K562 (cell line): Measurements from ENCODE around the gene CYB5R3. TPM values are rescaled to one million over a fixed set of nuclear protein-coding genes. Genes with fewer than 3 reads are reported as not detected.

Experiments
- ATAC-seq: fragments of 200-7000 bp; cut with Tn5 transposase; 3 replicates; pipeline ENCODE4 v1.9.1; 2020; ENCODE audit warnings: moderate library complexity
- BruUV-seq: library from RNA; stranded (reverse); fragments of 400-500 nt; replicated peaks from 2 replicates; lab custom pipeline; 2021; lab: Mats Ljungman, UMichigan
- CTCF ChIA-PET: fragments of 300-600 bp; formaldehyde crosslinking; extraction: SDS; loops from one replicate; lab custom pipeline; 2021; ENCODE audit warnings: low intra/inter-chr PET ratio; lab: Yijun Ruan, JAX
- POLR2A ChIA-PET: fragments of 300-600, 350-650 bp; sonication (Branson Sonifier 250); formaldehyde crosslinking; extraction: SDS; loops from one replicate; lab custom pipeline; 2021; ENCODE audit warnings: antibody characterized with exemption, inconsistent platforms; lab: Yijun Ruan, JAX
- DNase-seq, 4 experiments: peaks; one replicate each; pipeline versions ENCODE4 v3.0.0 to v3.0.0-alpha.2; 2011 to 2018; ENCODE audit warnings: low spot score in 3 of 4, mixed read lengths in 3 of 4; ENCODE audit errors: extremely low read depth in 1 of 4
- FAIRE-seq: peaks from 2 replicates; lab custom pipeline; 2011; peaks lifted over from hg19 to GRCh38; lab: Jason Lieb, UNC
- H2AFZ ChIP-seq: 2 replicates; pipeline ENCODE4 v1.6.0; 2011; ENCODE audit warnings: low read depth, low read length, control low read depth, inconsistent platforms
- H3K27ac ChIP-seq: fragments of 200-600 bp; 3 replicates; pipeline ENCODE4 v1.8.0; 2011; ENCODE audit warnings: low read depth, mild to moderate bottlenecking, control low read depth, inconsistent platforms, low read length, moderate library complexity, mixed read lengths; ENCODE audit errors: extremely low read depth
- H3K27me3 ChIP-seq, 2 experiments: fragments of 300-600 bp in 1 of 2; 2 replicates in 1 of 2; 3 replicates in 1 of 2; pipeline versions ENCODE4 v1.6.0 to v1.8.0; 2011; ENCODE audit warnings: inconsistent platforms in 2 of 2, low read length in 2 of 2, mild to moderate bottlenecking in 1 of 2, mixed read lengths in 1 of 2, moderate library complexity in 1 of 2; ENCODE audit not compliant: control insufficient read depth in 2 of 2, insufficient read depth in 2 of 2
- H3K36me3 ChIP-seq: fragments of 300-600 bp; 3 replicates; pipeline ENCODE4 v1.8.0; 2011; ENCODE audit warnings: mild to moderate bottlenecking, low read length, inconsistent platforms; ENCODE audit not compliant: control insufficient read depth, insufficient read depth
- H3K4me1 ChIP-seq, 2 experiments: fragments of 200-600 bp in 1 of 2; replicated peaks in 1 of 2; 2 replicates in 1 of 2; 3 replicates in 1 of 2; pipeline versions ENCODE4 v1.5.1 to v1.8.0; 2011; ENCODE audit warnings: inconsistent platforms in 2 of 2, low read length in 2 of 2, mild to moderate bottlenecking in 1 of 2, mixed read lengths in 1 of 2, moderate library complexity in 1 of 2; ENCODE audit not compliant: control insufficient read depth in 2 of 2, insufficient read depth in 2 of 2
- H3K4me2 ChIP-seq: 2 replicates; pipeline ENCODE4 v1.6.1; 2011; ENCODE audit warnings: low read length, control low read depth, inconsistent platforms, mixed read lengths; ENCODE audit not compliant: insufficient read depth
- H3K4me3 ChIP-seq: fragments of 200-600 bp; sonication (generic), shearing (Covaris generic); 2 replicates; pipeline ENCODE4 v1.5.1; 2016; ENCODE audit warnings: control low read depth, inconsistent platforms
- H3K79me2 ChIP-seq: fragments of 200-600 bp; 3 replicates; pipeline ENCODE4 v1.8.0; 2011; ENCODE audit warnings: low read length, inconsistent platforms; ENCODE audit not compliant: control insufficient read depth, insufficient read depth
- H3K9ac ChIP-seq, 2 experiments: 2 replicates each; pipeline versions ENCODE4 v1.6.0 to v1.6.1; 2011; ENCODE audit warnings: low read depth in 2 of 2, low read length in 2 of 2, control low read depth in 1 of 2, inconsistent platforms in 1 of 2, mild to moderate bottlenecking in 1 of 2, mixed read lengths in 1 of 2; ENCODE audit not compliant: insufficient read depth in 1 of 2
- H3K9me1 ChIP-seq: one replicate; pipeline ENCODE4 v1.6.0; 2011; ENCODE audit warnings: inconsistent platforms, mild to moderate bottlenecking, low read length, moderate library complexity; ENCODE audit not compliant: control insufficient read depth, insufficient read depth
- H3K9me3 ChIP-seq: replicated peaks from 2 replicates; pipeline ENCODE4 v1.5.1; 2011; ENCODE audit warnings: low read depth, low read length, inconsistent platforms; ENCODE audit not compliant: control insufficient read depth, insufficient read depth
- H4K20me1 ChIP-seq: replicated peaks from 2 replicates; pipeline ENCODE4 v1.6.1; 2011; ENCODE audit warnings: low read length, inconsistent platforms, mixed read lengths; ENCODE audit not compliant: control insufficient read depth, insufficient read depth
- ATF3 ChIP-seq, 2 experiments: fragments of 450-650 bp in 1 of 2; sonication (generic) in 1 of 2; formaldehyde crosslinking in 1 of 2; IDR thresholded peaks in 1 of 2; conservative IDR thresholded peaks in 1 of 2; 2 replicates each; pipeline versions ENCODE4 v1.6.1 to v1.8.1; 2016 to 2023; ENCODE audit warnings: mild to moderate bottlenecking in 2 of 2, moderate library complexity in 2 of 2, inconsistent platforms in 1 of 2, missing genetic modification reagents in 1 of 2
- BDP1 ChIP-seq: IDR thresholded peaks from 3 replicates; pipeline ENCODE4 v1.6.1; 2011; ENCODE audit not compliant: insufficient read length, insufficient read depth
- CHD7 ChIP-seq: fragments of 200-600 bp; sonication (generic); IDR thresholded peaks from one replicate; pipeline ENCODE4 v1.6.1; 2012; ENCODE audit warnings: mild to moderate bottlenecking, low read depth, low read length, inconsistent platforms
- FOSL1 ChIP-seq: fragments of 200-800 bp; sonication (Bioruptor generic); conservative IDR thresholded peaks from 2 replicates; pipeline ENCODE4 v1.6.1; 2016; ENCODE audit warnings: missing genetic modification characterization, missing compliant biosample characterization
- HES1 ChIP-seq: fragments of 450-650 bp; IDR thresholded peaks from 2 replicates; pipeline ENCODE4 v1.6.1; 2016; ENCODE audit warnings: low read depth, mild to moderate bottlenecking, moderate library complexity
- RFX1 ChIP-seq: fragments of 450-650 bp; IDR thresholded peaks from 2 replicates; pipeline ENCODE4 v1.6.1; 2016; ENCODE audit warnings: mild to moderate bottlenecking, moderate library complexity
- WGBS: fragments of 100-300 bp; shearing (Covaris generic); methylation state at CpG from one replicate; pipeline ENCODE4 v1.1.6; 2016; ENCODE audit warnings: low coverage, mixed read lengths; ENCODE audit not compliant: insufficient coverage; ENCODE audit errors: missing lambda C conversion rate; 5-methylcytosine and 5-hydroxymethylcytosine counted together
- in situ Hi-C: fragments of 300-500 bp; cut with MboI; formaldehyde crosslinking; loops from 4 replicates; pipeline ENCODE4 v1.15.0; 2018; ENCODE audit warnings: inconsistent platforms, mixed read lengths
- intact Hi-C: fragments of 100-400 bp; cut with micrococcal nuclease; formaldehyde crosslinking; loops from 2 replicates; pipeline ENCODE4 v1.14.2; 2022
- polyA plus RNA-seq, 8 experiments: library from polyadenylated mRNA; depleted of rRNA in 4 of 8; stranded (reverse) in 5 of 8; unstranded in 3 of 8; fragments of >200 nt; fragmentation: Nextera tagmentation in 2 of 8; fragmentation: Illumina TruSeq in 1 of 8; extraction: Ambion mirVana in 2 of 8; extraction: Trizol in 1 of 8; gene quantifications; 2 replicates each; pipeline versions ENCODE4 v1.2.1 to v1.2.3, GENCODE V29; 2011 to 2014; ENCODE audit warnings: inconsistent platforms in 1 of 8, missing spikeins in 1 of 8
- total RNA-seq, 7 experiments: library from RNA; depleted of rRNA in 6 of 7; stranded (reverse); fragments of >200 nt in 6 of 7; fragmentation: Illumina TruSeq in 2 of 7; extraction: Trizol in 2 of 7; gene quantifications; 2 replicates each; pipeline versions ENCODE4 v1.2.1 to v1.2.3, GENCODE V29; 2011 to 2021; ENCODE audit warnings: low replicate concordance in 1 of 7

CYB5R3 gene
- total and polyA plus RNA-seq, 9 of the 15 experiments (the other 6 are each of a cell fraction or from before 2014, with no cell fraction given): 1.4 to 66.8 (median 23.4) TPM

GRCh38 chr22:42577623-42578240 is 71.5 kb downstream of the CYB5R3 start:
- CTCF ChIA-PET: no interaction called here
- 93% methylated on average over 12 of the region's 15 CpGs for WGBS
- in situ Hi-C loops: no loop called here
- Histone ChIP-seq H3K4me1 (peaks cover 0 to 23% of the 10 kb centered on the region in 2 experiments; a peak in 3 of 5 replicates), H3K79me2 (peaks cover 27% of the 10 kb centered on the region), H3K9ac (peak overlapping the region in 1 of 2 experiments; percentile 26; a peak in 1 of 4 replicates), H3K27me3 (no peaks in the 10 kb centered on the region), H3K4me3 (no peak overlapping the region), H4K20me1 (no peaks in the 10 kb centered on the region), H2AFZ (no peak overlapping the region), H3K36me3 (peaks cover 49% of the 10 kb centered on the region; the same call in 1 of the 3 replicates), H3K27ac (no peak overlapping the region), H3K4me2 (no peak overlapping the region), H3K9me1 (no peaks in the 10 kb centered on the region), H3K9me3 (no peaks in the 10 kb centered on the region)
- intact Hi-C loops: no loop called here
- no peak for ATAC-seq
- POLR2A ChIA-PET: no interaction called here
- BruUV-seq: no TSS peak
- DNase-seq: no peak
- FAIRE-seq: no peak
- TF ChIP-seq CHD7: no peak
- no peak for TF ChIP-seq HES1
- no peak for TF ChIP-seq RFX1
- TF ChIP-seq FOSL1 (tag): no peak
- TF ChIP-seq BDP1: no peak
- TF ChIP-seq ATF3 (IDR thresholded peaks at IDR 0.05): no peak
- no peak for TF ChIP-seq ATF3 (CRISPR knock-in tag; conservative IDR thresholded peaks at IDR 0.05)
